HCT116 (cell line): ENCODE data around the gene SSH2. TPM values are rescaled to one million over a fixed set of nuclear protein-coding genes. Genes with fewer than 3 reads are reported as not detected.

Source experiments
- ATAC-seq: fragments of 200-7000 bp; cut with Tn5 transposase; 2 replicates; pipeline ENCODE4 v1.9.1; 2020; ENCODE audit warnings: mild to moderate bottlenecking, moderate library complexity
- BruUV-seq: library from RNA; stranded (reverse); fragments of 400-500 nt; replicated peaks from 2 replicates; lab custom pipeline; 2021; lab: Mats Ljungman, UMichigan
- CTCF ChIA-PET: fragments of 300-600 bp; sonication (Branson Sonifier 250); formaldehyde crosslinking; loops from one replicate; lab custom pipeline; 2021; ENCODE audit warnings: antibody characterized with exemption; lab: Charles Lee
- POLR2A ChIA-PET: fragments of 300-600, 350-600 bp; sonication (Branson Sonifier 250); formaldehyde crosslinking; loops from one replicate; lab custom pipeline; 2021; ENCODE audit warnings: antibody characterized with exemption; lab: Charles Lee
- RAD21 ChIA-PET, 2 experiments: fragments of 300-600 bp; sonication (Branson Sonifier 250); formaldehyde crosslinking; loops; one replicate each; lab custom pipeline; 2023; ENCODE audit warnings: low total read pairs in 2 of 2; ENCODE audit not compliant: uncharacterized antibody in 2 of 2, unreplicated experiment in 2 of 2, low non-redundant PET in 1 of 2; lab: Charles Lee
- DNase-seq: peaks from one replicate; pipeline ENCODE4 v3.0.0-alpha.2; 2010; ENCODE audit warnings: low read depth, low spot score
- H2AFZ ChIP-seq: fragments of 200-600 bp; shearing (Covaris generic), sonication (generic); 2 replicates; pipeline ENCODE4 v1.6.1; 2017; ENCODE audit warnings: low read depth, mixed run types, mixed read lengths, antibody characterized with exemption, low read length; ENCODE audit not compliant: poor library complexity, severe bottlenecking
- H3K27ac ChIP-seq: 2 replicates; pipeline ENCODE4 v1.5.1; 2012; ENCODE audit warnings: low read depth, low read length
- H3K27me3 ChIP-seq: fragments of 200-600 bp; sonication (generic); 2 replicates; pipeline ENCODE4 v1.6.1; 2016; ENCODE audit warnings: mixed run types, low read length, mixed read lengths; ENCODE audit not compliant: insufficient read depth
- H3K36me3 ChIP-seq, 2 experiments: fragments of 200-500 bp in 1 of 2; fragments of 200-600 bp in 1 of 2; sonication (Bioruptor generic) in 1 of 2; sonication (generic) in 1 of 2; 2 replicates each; pipeline versions ENCODE4 v1.5.1 to v1.6.1; 2014 to 2016; ENCODE audit warnings: low read length in 2 of 2, inconsistent platforms in 1 of 2, mixed read lengths in 1 of 2, mixed run types in 1 of 2; ENCODE audit not compliant: insufficient read depth in 2 of 2, control insufficient read depth in 1 of 2
- H3K4me1 ChIP-seq, 2 experiments: fragments of 200-600 bp in 1 of 2; sonication (generic) in 1 of 2; 2 replicates each; pipeline versions ENCODE4 v1.5.1 to v1.6.1; 2012 to 2017; ENCODE audit warnings: low read length in 2 of 2, inconsistent platforms in 1 of 2, mild to moderate bottlenecking in 1 of 2, mixed read lengths in 1 of 2, mixed run types in 1 of 2, moderate library complexity in 1 of 2; ENCODE audit not compliant: insufficient read depth in 2 of 2, control insufficient read depth in 1 of 2
- H3K4me2 ChIP-seq: fragments of 200-600 bp; sonication (generic); 2 replicates; pipeline ENCODE4 v1.6.1; 2017; ENCODE audit warnings: mixed run types, low read length, mixed read lengths
- H3K4me3 ChIP-seq, 2 experiments: fragments of 200-600 bp in 1 of 2; sonication (generic) in 1 of 2; replicated peaks in 1 of 2; 2 replicates each; pipeline ENCODE4 v1.5.1; 2011 to 2016; ENCODE audit warnings: low read length in 2 of 2, control low read depth in 1 of 2, low read depth in 1 of 2, mild to moderate bottlenecking in 1 of 2, mixed read lengths in 1 of 2, mixed run types in 1 of 2
- H3K79me2 ChIP-seq: fragments of 200-600 bp; sonication (generic); 2 replicates; pipeline ENCODE4 v1.6.1; 2017; ENCODE audit warnings: mild to moderate bottlenecking, mixed run types, low read length, moderate library complexity, mixed read lengths; ENCODE audit not compliant: insufficient read depth
- H3K9ac ChIP-seq: fragments of 200-600 bp; sonication (generic); 2 replicates; pipeline ENCODE4 v1.6.1; 2016; ENCODE audit warnings: low read length, mixed read lengths
- H3K9me2 ChIP-seq: fragments of 200-600 bp; sonication (generic), shearing (Covaris generic); 2 replicates; pipeline ENCODE4 v1.6.1; 2017; ENCODE audit warnings: mixed run types, mild to moderate bottlenecking, moderate library complexity; ENCODE audit not compliant: insufficient read depth
- H3K9me3 ChIP-seq, 2 experiments: fragments of 200-500 bp in 1 of 2; fragments of 200-600 bp in 1 of 2; sonication (Bioruptor generic) in 1 of 2; sonication (generic) in 1 of 2; 2 replicates each; pipeline ENCODE4 v1.6.1; 2014 to 2017; ENCODE audit warnings: low read length in 2 of 2, mixed read lengths in 2 of 2, inconsistent platforms in 1 of 2, low read depth in 1 of 2, mild to moderate bottlenecking in 1 of 2, mixed run types in 1 of 2, moderate library complexity in 1 of 2; ENCODE audit not compliant: control insufficient read depth in 1 of 2, insufficient read depth in 1 of 2
- H4K20me1 ChIP-seq: fragments of 200-600 bp; sonication (generic), shearing (Covaris generic); 2 replicates; pipeline ENCODE4 v1.6.1; 2017; ENCODE audit warnings: mixed run types, mild to moderate bottlenecking, moderate library complexity; ENCODE audit not compliant: insufficient read depth
- ATF3 ChIP-seq: IDR thresholded peaks from 2 replicates; pipeline ENCODE4 v1.6.1; 2012
- CBX3 ChIP-seq: IDR thresholded peaks from 2 replicates; pipeline ENCODE4 v1.6.1; 2012; ENCODE audit warnings: low read depth
- MAX ChIP-seq: IDR thresholded peaks from 2 replicates; pipeline ENCODE4 v1.6.1; 2012
- POLR2A ChIP-seq: IDR thresholded peaks from 2 replicates; pipeline ENCODE4 v1.7.0; 2011; ENCODE audit warnings: borderline replicate concordance; ENCODE audit not compliant: insufficient read depth, insufficient read length; ENCODE audit errors: extremely low read depth
- REST ChIP-seq: IDR thresholded peaks from 2 replicates; pipeline ENCODE4 v1.6.1; 2012; ENCODE audit warnings: low read depth
- SIN3A ChIP-seq: IDR thresholded peaks from 2 replicates; pipeline ENCODE4 v1.6.1; 2012; ENCODE audit warnings: low read depth
- SRF ChIP-seq: IDR thresholded peaks from 2 replicates; pipeline ENCODE4 v1.6.1; 2012; ENCODE audit warnings: low read depth
- TCF7L2 ChIP-seq: IDR thresholded peaks from 2 replicates; pipeline ENCODE4 v1.7.0; 2011; ENCODE audit warnings: borderline replicate concordance, inconsistent platforms; ENCODE audit not compliant: insufficient read depth, insufficient read length; ENCODE audit errors: extremely low read depth
- YY1 ChIP-seq: IDR thresholded peaks from 2 replicates; pipeline ENCODE4 v1.6.1; 2011; ENCODE audit warnings: low read length, low read depth, moderate library complexity, mild to moderate bottlenecking; ENCODE audit not compliant: insufficient replicate concordance; ENCODE audit errors: extremely low read depth
- ZNF274 ChIP-seq: fragments of 200-500 bp; sonication (Bioruptor generic); IDR thresholded peaks from 2 replicates; pipeline ENCODE4 v1.6.1; 2014; ENCODE audit warnings: mild to moderate bottlenecking, low read depth, low read length, inconsistent platforms
- intact Hi-C: fragments of 100-400 bp; cut with micrococcal nuclease; formaldehyde crosslinking; loops from 2 replicates; pipeline ENCODE4 v1.10.0; 2022
- total RNA-seq: library from RNA; stranded (reverse); gene quantifications from one replicate; pipeline ENCODE4 v1.2.1, GENCODE V29; 2021; ENCODE audit not compliant: unreplicated experiment

Gene SSH2
- total RNA-seq, 1 experiment from 2014 or later = 17.0 TPM

GRCh38 chr17:29669266-29669665 lies 260.8 kb downstream of the SSH2 start:
- intact Hi-C loops = no loop called here
- no peaks in the 10 kb centered on the region for H3K9me2 ChIP-seq
- H2AFZ ChIP-seq = no peak overlapping the region
- ChIA-PET POLR2A (no interaction called here), CTCF (no interaction called here), RAD21 (no interaction called here)
- no peak overlapping the region for H3K9ac ChIP-seq
- DNase-seq (no peak), ATAC-seq (no peak)
- TF ChIP-seq POLR2A (no peak), SRF (no peak), YY1 (no peak), REST (no peak), MAX (no peak), ZNF274 (no peak), ATF3 (no peak), SIN3A (no peak), CBX3 (no peak), TCF7L2 (no peak)
- BruUV-seq = no TSS peak
- H3K4me1 ChIP-seq = peaks cover 9 to 24% of the 10 kb centered on the region in 2 experiments
- H3K9me3 ChIP-seq = no peaks in the 10 kb centered on the region
- no peaks in the 10 kb centered on the region for H3K27me3 ChIP-seq
- H3K79me2 ChIP-seq = no peaks in the 10 kb centered on the region
- no peak overlapping the region for H3K4me3 ChIP-seq
- H4K20me1 ChIP-seq = no peaks in the 10 kb centered on the region
- H3K27ac ChIP-seq = no peak overlapping the region
- H3K36me3 ChIP-seq = no peaks in the 10 kb centered on the region
- no peak overlapping the region for H3K4me2 ChIP-seq
